IgD-negative memory B cell (primary cell): ENCODE measurements around the gene CDKN2B. TPM values are rescaled to one million over a fixed set of nuclear protein-coding genes. Genes with fewer than 3 reads are reported as not detected.

Source experiments
- H3K27ac Mint-ChIP-seq, 3 donors: one replicate each; pipeline ENCODE4 v1.8.0; 2020 to 2022; ENCODE audit warnings: mild to moderate bottlenecking in 3 of 3, mixed read lengths in 3 of 3, moderate library complexity in 1 of 3
- H3K27me3 Mint-ChIP-seq: one replicate; pipeline ENCODE4 v1.8.0; 2021; ENCODE audit warnings: mixed read lengths
- H3K36me3 Mint-ChIP-seq: one replicate; pipeline ENCODE4 v1.8.0; 2020; ENCODE audit warnings: mild to moderate bottlenecking, mixed read lengths
- H3K4me1 Mint-ChIP-seq, 3 donors: one replicate each; pipeline ENCODE4 v1.8.0; 2020 to 2022; ENCODE audit warnings: mixed read lengths in 3 of 3, mild to moderate bottlenecking in 1 of 3
- H3K4me3 Mint-ChIP-seq, 4 donors: one replicate each; pipeline ENCODE4 v1.8.0; 2020 to 2022; ENCODE audit warnings: mild to moderate bottlenecking in 4 of 4, mixed read lengths in 4 of 4, moderate library complexity in 3 of 4
- H3K9me3 Mint-ChIP-seq, 3 donors: one replicate each; pipeline ENCODE4 v1.8.0; 2020 to 2021; ENCODE audit warnings: mixed read lengths in 3 of 3, mild to moderate bottlenecking in 1 of 3
- polyA plus RNA-seq: library from polyadenylated mRNA; unstranded; fragments of 300-500 nt; fragmentation: Illumina TruSeq; gene quantifications from one replicate; pipeline ENCODE4 v1.2.3, GENCODE V29; 2021

Gene CDKN2B
- polyA plus RNA-seq, 1 donor from 2014 or later: 0.23 TPM

- no peak overlapping the region for H3K27ac Mint-ChIP-seq
- no peaks in the 10 kb centered on the region for H3K27me3 Mint-ChIP-seq
- H3K4me1 Mint-ChIP-seq: no peaks in the 10 kb centered on the region
- H3K9me3 Mint-ChIP-seq: no peaks in the 10 kb centered on the region
- no peak overlapping the region for H3K4me3 Mint-ChIP-seq
- H3K36me3 Mint-ChIP-seq: peaks cover 2% of the 10 kb centered on the region
These were observed 32.7 kb upstream of the CDKN2B start for GRCh38 chr9:22041775-22042174.

GRCh38 chr9:22041344-22041743 lies 32.2 kb upstream of the CDKN2B start:
- Mint-ChIP-seq H3K27me3 (no peaks in the 10 kb centered on the region), H3K27ac (no peak overlapping the region), H3K9me3 (no peaks in the 10 kb centered on the region), H3K4me3 (no peak overlapping the region), H3K4me1 (no peaks in the 10 kb centered on the region), H3K36me3 (peaks cover 2% of the 10 kb centered on the region)

GRCh38 chr9:22040760-22041159 lies 31.7 kb upstream of the CDKN2B start:
- peaks cover 2% of the 10 kb centered on the region for H3K36me3 Mint-ChIP-seq
- no peaks in the 10 kb centered on the region for H3K27me3 Mint-ChIP-seq

GRCh38 chr9:22039258-22039657 lies 30.2 kb upstream of the CDKN2B start:
- Mint-ChIP-seq H3K4me3 (no peak overlapping the region), H3K27ac (no peak overlapping the region), H3K4me1 (no peaks in the 10 kb centered on the region), H3K27me3 (no peaks in the 10 kb centered on the region), H3K9me3 (no peaks in the 10 kb centered on the region), H3K36me3 (peaks cover 2% of the 10 kb centered on the region)

More at GRCh38 chr9:22040760-22041159, 31.7 kb upstream of the CDKN2B start:
- Mint-ChIP-seq H3K4me1 (no peaks in the 10 kb centered on the region), H3K9me3 (no peaks in the 10 kb centered on the region), H3K27ac (no peak overlapping the region), H3K4me3 (no peak overlapping the region)

- Mint-ChIP-seq H3K27ac (no peak overlapping the region), H3K36me3 (peaks cover 2% of the 10 kb centered on the region), H3K9me3 (no peaks in the 10 kb centered on the region), H3K27me3 (no peaks in the 10 kb centered on the region), H3K4me3 (no peak overlapping the region), H3K4me1 (no peaks in the 10 kb centered on the region)
These were observed 29.0 kb upstream of the CDKN2B start for GRCh38 chr9:22037954-22038690.

GRCh38 chr9:22036866-22037626 lies 27.9 kb upstream of the CDKN2B start:
- no peak overlapping the region for H3K27ac Mint-ChIP-seq
- no peaks in the 10 kb centered on the region for H3K9me3 Mint-ChIP-seq
- no peaks in the 10 kb centered on the region for H3K27me3 Mint-ChIP-seq
- no peak overlapping the region for H3K4me3 Mint-ChIP-seq
- peaks cover 2% of the 10 kb centered on the region for H3K36me3 Mint-ChIP-seq
- no peaks in the 10 kb centered on the region for H3K4me1 Mint-ChIP-seq

- no peak overlapping the region for H3K27ac Mint-ChIP-seq
- no peak overlapping the region for H3K4me3 Mint-ChIP-seq
- H3K9me3 Mint-ChIP-seq: no peaks in the 10 kb centered on the region
- no peaks in the 10 kb centered on the region for H3K36me3 Mint-ChIP-seq
- no peaks in the 10 kb centered on the region for H3K4me1 Mint-ChIP-seq
- H3K27me3 Mint-ChIP-seq: no peaks in the 10 kb centered on the region
These were observed 26.5 kb upstream of the CDKN2B start for GRCh38 chr9:22035591-22036011.

GRCh38 chr9:22033012-22033630 lies 24.0 kb upstream of the CDKN2B start:
- H3K27ac Mint-ChIP-seq: no peak overlapping the region
- peaks cover 5 to 7% (median 5%) of the 10 kb centered on the region in 3 donors for H3K4me1 Mint-ChIP-seq
- no peak overlapping the region for H3K4me3 Mint-ChIP-seq
- no peaks in the 10 kb centered on the region for H3K9me3 Mint-ChIP-seq
- no peaks in the 10 kb centered on the region for H3K27me3 Mint-ChIP-seq
- H3K36me3 Mint-ChIP-seq: no peaks in the 10 kb centered on the region

GRCh38 chr9:22031655-22032411 lies 22.7 kb upstream of the CDKN2B start:
- H3K4me1 Mint-ChIP-seq: peaks cover 5 to 7% (median 5%) of the 10 kb centered on the region in 3 donors
- H3K9me3 Mint-ChIP-seq: no peaks in the 10 kb centered on the region
- H3K27me3 Mint-ChIP-seq: no peaks in the 10 kb centered on the region
- no peak overlapping the region for H3K4me3 Mint-ChIP-seq
- peak overlapping the region in 1 of 3 donors; percentile 2 for H3K27ac Mint-ChIP-seq
- peaks cover 1% of the 10 kb centered on the region for H3K36me3 Mint-ChIP-seq

- Mint-ChIP-seq H3K27me3 (no peaks in the 10 kb centered on the region), H3K27ac (no peak overlapping the region), H3K9me3 (no peaks in the 10 kb centered on the region), H3K4me3 (no peak overlapping the region), H3K4me1 (peaks cover 5 to 7% (median 5%) of the 10 kb centered on the region in 3 donors), H3K36me3 (peaks cover 1% of the 10 kb centered on the region)
These were observed 21.0 kb upstream of the CDKN2B start for GRCh38 chr9:22030101-22030598.

- Mint-ChIP-seq H3K4me1 (peaks cover 5 to 7% (median 5%) of the 10 kb centered on the region in 3 donors), H3K27ac (no peak overlapping the region), H3K4me3 (no peak overlapping the region), H3K36me3 (peaks cover 1% of the 10 kb centered on the region), H3K27me3 (peaks cover 1% of the 10 kb centered on the region), H3K9me3 (no peaks in the 10 kb centered on the region)
These were observed 20.1 kb upstream of the CDKN2B start for GRCh38 chr9:22029231-22029630.

GRCh38 chr9:22028394-22028793 lies 19.3 kb upstream of the CDKN2B start:
- no peak overlapping the region for H3K4me3 Mint-ChIP-seq
- H3K9me3 Mint-ChIP-seq: no peaks in the 10 kb centered on the region
- H3K36me3 Mint-ChIP-seq: peaks cover 1% of the 10 kb centered on the region

GRCh38 chr9:22026696-22027095 lies 17.6 kb upstream of the CDKN2B start:
- Mint-ChIP-seq H3K27me3 (peaks cover 8% of the 10 kb centered on the region), H3K36me3 (peaks cover 1% of the 10 kb centered on the region), H3K27ac (no peak overlapping the region)

More at GRCh38 chr9:22028394-22028793, 19.3 kb upstream of the CDKN2B start:
- Mint-ChIP-seq H3K27me3 (peaks cover 1% of the 10 kb centered on the region), H3K4me1 (peaks cover 5 to 7% (median 5%) of the 10 kb centered on the region in 3 donors), H3K27ac (no peak overlapping the region)

GRCh38 chr9:22022396-22022795 lies 13.3 kb upstream of the CDKN2B start:
- Mint-ChIP-seq H3K9me3 (peaks cover 3 to 10% (median 4%) of the 10 kb centered on the region in 3 donors), H3K4me3 (no peak overlapping the region), H3K27me3 (peaks cover 8% of the 10 kb centered on the region), H3K4me1 (peaks cover 0 to 1% (median 0%) of the 10 kb centered on the region in 3 donors), H3K36me3 (peaks cover 4% of the 10 kb centered on the region), H3K27ac (no peak overlapping the region)

More at GRCh38 chr9:22026696-22027095, 17.6 kb upstream of the CDKN2B start:
- H3K4me1 Mint-ChIP-seq: peaks cover 5 to 8% (median 5%) of the 10 kb centered on the region in 3 donors
- no peak overlapping the region for H3K4me3 Mint-ChIP-seq
- peaks cover 0 to 2% (median 2%) of the 10 kb centered on the region in 3 donors for H3K9me3 Mint-ChIP-seq
